Neural cell (in vitro differentiated cells): ENCODE results near the gene FAM76A.

ENCODE experiments used
- EP300 ChIP-seq: fragments of 450-650 bp; conservative IDR thresholded peaks from 2 replicates; pipeline ENCODE4 v1.6.1; 2014; ENCODE audit warnings: antibody characterized with exemption, mild to moderate bottlenecking, moderate library complexity; ENCODE audit not compliant: poor library complexity, severe bottlenecking
- EZH2 ChIP-seq: fragments of 200-600, 300-800 bp; shearing (Covaris generic), sonication (generic); IDR thresholded peaks from 2 replicates; pipeline ENCODE4 v1.6.1; 2014; ENCODE audit warnings: antibody characterized with exemption, low read length, borderline replicate concordance, mild to moderate bottlenecking; ENCODE audit not compliant: insufficient read depth, poor library complexity, severe bottlenecking
- MXI1 ChIP-seq: fragments of 450-650 bp; conservative IDR thresholded peaks from 2 replicates; pipeline ENCODE4 v1.6.1; 2014; ENCODE audit warnings: antibody characterized with exemption, mild to moderate bottlenecking; ENCODE audit not compliant: poor library complexity, severe bottlenecking
- POLR2AphosphoS5 ChIP-seq: IDR thresholded peaks from 2 replicates; pipeline ENCODE4 v1.6.1; 2012
- TF ChIP-seq, protein P1 (sequence below): fragments of 450-650 bp; IDR thresholded peaks from 2 replicates; pipeline ENCODE4 v1.5.1; 2014; ENCODE audit warnings: antibody characterized with exemption, mild to moderate bottlenecking, moderate library complexity; ENCODE audit not compliant: poor library complexity, severe bottlenecking

DNA sequence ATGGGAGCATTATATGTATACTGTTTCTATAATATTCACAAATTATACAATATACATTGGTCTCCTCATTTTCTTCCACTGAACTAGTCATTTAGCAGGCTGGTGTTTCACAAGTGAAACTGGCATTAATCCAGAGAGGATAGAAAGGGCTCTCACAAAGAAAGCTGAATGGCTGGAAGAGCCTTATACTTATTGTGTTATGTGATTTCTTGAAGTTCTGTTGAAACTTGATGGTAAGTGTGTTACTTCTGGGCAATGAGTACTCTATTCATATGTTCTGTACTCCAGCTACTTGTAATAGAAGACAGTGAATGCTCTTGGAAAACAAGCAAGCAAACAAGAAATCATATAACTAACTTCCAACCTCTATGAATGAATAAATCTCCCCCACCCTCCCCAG is 62.1 kb downstream of the FAM76A start:
- TF ChIP-seq, protein P1, sequence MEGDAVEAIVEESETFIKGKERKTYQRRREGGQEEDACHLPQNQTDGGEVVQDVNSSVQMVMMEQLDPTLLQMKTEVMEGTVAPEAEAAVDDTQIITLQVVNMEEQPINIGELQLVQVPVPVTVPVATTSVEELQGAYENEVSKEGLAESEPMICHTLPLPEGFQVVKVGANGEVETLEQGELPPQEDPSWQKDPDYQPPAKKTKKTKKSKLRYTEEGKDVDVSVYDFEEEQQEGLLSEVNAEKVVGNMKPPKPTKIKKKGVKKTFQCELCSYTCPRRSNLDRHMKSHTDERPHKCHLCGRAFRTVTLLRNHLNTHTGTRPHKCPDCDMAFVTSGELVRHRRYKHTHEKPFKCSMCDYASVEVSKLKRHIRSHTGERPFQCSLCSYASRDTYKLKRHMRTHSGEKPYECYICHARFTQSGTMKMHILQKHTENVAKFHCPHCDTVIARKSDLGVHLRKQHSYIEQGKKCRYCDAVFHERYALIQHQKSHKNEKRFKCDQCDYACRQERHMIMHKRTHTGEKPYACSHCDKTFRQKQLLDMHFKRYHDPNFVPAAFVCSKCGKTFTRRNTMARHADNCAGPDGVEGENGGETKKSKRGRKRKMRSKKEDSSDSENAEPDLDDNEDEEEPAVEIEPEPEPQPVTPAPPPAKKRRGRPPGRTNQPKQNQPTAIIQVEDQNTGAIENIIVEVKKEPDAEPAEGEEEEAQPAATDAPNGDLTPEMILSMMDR, result no peak
- TF ChIP-seq EP300, result no peak
- no peak for TF ChIP-seq MXI1
- no peak for TF ChIP-seq POLR2AphosphoS5
- TF ChIP-seq EZH2, result no peak
